ENCODE measurements around the gene GFRA1.

Gene GFRA1, protein sequence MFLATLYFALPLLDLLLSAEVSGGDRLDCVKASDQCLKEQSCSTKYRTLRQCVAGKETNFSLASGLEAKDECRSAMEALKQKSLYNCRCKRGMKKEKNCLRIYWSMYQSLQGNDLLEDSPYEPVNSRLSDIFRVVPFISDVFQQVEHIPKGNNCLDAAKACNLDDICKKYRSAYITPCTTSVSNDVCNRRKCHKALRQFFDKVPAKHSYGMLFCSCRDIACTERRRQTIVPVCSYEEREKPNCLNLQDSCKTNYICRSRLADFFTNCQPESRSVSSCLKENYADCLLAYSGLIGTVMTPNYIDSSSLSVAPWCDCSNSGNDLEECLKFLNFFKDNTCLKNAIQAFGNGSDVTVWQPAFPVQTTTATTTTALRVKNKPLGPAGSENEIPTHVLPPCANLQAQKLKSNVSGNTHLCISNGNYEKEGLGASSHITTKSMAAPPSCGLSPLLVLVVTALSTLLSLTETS

DNA sequence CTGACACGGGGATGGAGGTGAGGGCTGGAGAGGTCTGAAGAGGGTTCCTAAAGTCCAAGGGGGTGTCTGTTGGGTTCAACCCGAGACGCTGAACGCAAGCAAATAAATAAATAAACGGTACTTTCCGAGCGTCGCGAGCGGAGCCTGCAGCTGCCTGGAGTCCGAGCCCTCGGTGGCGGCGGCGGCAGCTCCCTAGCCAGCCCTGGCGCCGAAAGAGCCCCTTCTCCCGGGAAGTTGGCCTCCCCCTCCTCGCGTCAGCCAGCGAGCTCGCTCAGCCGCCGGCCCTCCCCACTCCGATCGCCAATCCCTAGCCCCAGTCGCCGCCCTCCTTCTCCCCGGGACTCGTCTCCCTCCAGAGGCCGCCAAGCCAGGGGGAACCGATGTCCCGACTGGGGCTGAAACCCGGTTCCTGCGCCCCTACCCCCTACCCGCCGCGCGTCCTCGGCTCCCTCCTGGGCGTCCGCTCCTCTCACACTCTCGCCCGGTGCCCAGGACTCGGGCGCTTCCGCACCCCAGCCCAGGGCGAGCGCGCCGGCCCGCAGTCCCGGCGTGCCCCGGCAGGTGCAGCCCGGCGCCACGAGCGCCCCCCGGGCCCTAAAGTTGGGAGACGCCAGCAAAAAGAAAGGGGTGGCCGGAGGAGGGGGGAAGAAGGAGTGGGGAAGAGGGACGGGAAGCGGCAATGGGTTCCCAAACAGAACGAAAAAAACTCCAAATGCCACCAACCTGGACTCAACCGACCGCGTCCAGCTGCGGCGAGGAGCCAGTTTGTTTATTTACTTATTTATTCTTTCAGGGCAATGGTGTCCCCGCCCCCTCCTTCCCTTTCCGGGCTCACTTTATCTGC, at the start of gene GFRA1:
GFRA1 (minus strand) TSS at position 767 of the 844 bp plus-strand sequence. CDS start 1,177 bp downstream, outside the sequence.
- no peak for DNase-seq (ENCODE audit: low read depth)

DNA sequence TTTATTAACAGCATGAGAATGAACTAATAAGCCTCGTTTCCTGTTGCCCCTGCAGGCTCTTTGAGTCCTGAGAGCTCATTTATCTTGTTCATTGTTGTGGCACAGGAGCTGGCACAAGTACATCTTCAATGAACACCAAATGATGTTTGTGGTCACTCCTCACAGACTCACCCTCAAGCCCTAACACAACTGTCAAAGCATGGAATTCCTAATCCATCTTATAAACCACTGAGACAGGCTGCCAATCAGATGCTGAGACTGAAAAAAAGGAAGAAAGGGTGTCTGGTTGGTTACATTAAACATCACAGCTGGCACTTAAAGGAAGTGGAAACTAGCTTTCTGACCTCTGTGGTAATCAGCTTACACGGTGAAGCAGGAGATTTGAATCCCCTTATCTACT, 43.5 kb upstream of the GFRA1 start:
- DNase-seq (ENCODE audit: low read depth) = no peak

DNA sequence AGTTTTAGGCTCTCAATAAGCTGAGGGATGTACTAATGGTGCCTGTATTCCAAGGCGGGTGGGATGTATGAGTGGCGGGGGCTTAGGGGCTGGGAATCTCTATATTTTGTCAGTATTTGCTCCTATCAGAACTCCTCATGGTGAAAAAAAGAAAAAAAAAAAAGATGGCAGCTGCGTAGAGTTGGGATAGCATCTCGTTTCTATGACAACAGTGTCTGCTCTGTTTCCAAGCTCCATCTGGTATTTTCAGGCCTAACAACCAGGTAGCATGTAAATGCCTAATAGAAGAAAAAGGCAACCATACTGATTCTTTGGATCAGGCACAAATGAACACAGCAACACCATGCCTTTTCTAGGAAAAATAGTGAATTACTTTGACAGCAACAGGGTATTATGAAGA, 39.5 kb upstream of the GFRA1 start:
- no peak for DNase-seq (ENCODE audit: low read depth)

DNA sequence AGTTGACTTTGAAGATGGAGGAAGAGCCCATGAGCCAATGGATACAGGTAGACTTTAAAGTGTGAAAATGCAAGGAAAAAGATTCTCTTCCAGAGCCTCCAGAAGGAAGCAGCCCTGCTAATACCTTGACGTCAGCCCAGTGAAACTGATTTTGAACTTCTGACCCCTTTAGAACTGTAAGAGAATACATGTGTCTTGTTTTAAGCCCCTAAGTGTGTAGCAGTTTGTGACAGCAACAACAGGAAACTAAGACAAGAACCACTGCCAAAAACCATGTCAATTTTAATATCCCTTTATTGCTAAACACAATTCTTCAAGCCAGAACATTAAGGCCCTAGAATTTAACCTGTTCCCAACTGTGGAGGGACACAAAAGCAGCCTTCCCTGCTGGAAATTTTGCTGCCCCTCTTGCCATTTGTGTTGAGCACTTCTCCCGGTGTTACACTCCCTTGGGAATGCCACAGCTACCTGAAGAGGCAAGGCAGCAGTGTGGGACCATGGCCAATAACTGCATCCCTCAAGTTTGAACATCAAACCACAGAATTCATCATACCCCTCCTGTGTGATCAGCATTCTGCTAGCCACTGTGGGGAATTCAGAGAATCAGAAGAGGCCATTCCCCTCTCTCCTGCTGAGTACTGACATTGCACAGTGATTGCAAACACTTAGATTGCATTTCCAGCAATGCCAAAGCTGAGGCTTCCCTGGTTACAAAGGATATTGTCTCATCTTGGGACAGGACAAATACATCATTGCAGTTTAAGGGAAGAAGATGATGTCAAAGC, 38.9 kb upstream of the GFRA1 start:
- peak; percentile 46 for DNase-seq (ENCODE audit: low read depth)

DNA sequence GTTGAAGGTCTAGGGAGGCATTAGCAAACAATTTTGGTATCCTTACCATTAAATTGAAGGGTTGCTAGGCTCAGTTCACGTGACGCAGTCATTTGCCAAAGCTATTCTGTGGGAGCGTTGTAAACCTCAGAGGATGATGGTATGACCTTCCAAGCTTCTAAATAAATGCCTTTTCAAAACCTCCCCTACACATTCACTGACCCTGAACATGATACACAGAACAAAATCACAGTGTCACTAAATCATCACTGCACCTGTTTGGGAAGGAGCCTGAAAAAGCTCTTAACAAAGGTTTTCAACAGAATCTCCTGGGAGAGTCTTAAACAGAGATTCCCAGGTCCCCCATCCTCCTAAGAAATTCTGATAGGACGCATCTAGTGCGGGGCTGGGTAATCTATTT, 38.0 kb upstream of the GFRA1 start:
- no peak for DNase-seq (ENCODE audit: low read depth)

DNA sequence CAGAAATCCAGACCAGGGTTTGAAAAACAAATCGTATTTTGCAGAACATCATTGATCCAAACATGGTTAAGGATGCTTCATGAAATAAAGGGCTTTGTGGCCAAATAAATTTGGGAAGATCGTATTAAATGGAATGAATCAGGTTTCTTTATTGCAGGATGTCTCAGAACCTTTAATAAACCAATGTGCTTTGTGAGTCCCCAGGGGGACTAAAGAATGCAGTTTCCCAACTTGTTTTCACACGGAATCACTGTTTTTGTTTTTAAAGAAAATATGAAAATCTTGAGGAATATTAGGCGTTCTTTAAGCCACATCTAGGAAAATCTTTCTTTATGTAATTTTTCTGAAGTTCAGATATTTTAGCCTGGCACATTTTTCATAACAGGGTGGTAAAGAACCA, 34.4 kb upstream of the GFRA1 start:
- DNase-seq (ENCODE audit: low read depth) = peak; percentile 56

DNA sequence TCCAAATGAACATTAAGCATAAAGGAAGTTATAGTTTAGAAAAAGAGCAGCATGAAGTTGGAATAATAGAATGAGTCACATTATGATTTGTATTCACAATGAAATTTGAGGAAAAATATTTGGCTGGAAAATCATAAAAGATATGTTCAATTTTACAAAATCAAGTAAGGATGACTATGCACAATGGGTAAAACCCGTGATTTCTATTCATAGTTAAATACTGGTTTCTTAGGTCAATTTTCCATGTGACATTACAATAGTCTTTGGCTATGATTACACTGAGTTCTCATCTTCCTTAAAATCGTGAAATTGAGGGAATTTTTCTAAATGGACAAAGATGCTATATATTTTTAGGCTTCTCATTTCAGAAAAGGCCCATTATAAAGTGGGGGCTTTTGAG, 33.8 kb upstream of the GFRA1 start:
- DNase-seq (ENCODE audit: low read depth) = peak; percentile 65

DNA sequence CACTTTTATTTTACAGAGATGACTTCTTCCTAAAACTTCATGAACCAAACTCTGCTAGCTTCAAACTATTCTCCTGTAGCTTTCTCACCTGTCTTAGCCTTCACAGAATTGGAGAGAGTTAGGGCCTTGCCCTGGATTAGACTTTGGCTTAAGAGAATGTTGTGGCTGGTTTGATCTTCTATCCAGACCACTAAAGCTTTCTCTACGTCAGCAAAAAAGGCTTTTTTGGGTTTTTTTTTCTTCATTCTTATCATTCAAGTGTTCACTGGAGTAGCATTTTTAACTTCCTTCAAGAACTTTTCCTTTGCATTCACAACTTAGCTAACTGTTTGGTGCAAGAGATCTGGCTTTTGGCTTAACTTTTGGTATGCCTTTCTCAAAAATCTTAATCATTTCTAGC, 31.9 kb upstream of the GFRA1 start:
- DNase-seq (ENCODE audit: low read depth) = no peak

DNA sequence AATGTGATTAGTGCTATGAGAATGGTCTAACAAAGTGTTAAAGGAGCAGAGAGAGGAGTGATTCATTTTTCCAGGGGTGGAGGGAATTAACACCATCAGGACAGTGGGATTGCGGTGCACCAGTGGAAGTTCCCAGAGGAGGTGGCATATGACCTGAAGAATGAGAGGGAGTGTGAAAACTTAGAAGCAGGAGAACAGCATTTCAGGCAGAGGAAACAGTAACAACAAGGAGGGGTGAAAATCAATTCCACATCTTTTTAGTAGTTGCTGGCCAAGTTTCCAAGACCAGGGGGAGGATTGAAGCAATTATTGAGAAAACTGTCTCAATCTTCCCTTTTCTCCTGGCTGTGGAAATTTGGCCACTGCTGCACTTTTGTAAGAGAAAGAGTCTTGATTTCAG, 27.5 kb upstream of the GFRA1 start:
- DNase-seq (ENCODE audit: low read depth) = peak; percentile 78

DNA sequence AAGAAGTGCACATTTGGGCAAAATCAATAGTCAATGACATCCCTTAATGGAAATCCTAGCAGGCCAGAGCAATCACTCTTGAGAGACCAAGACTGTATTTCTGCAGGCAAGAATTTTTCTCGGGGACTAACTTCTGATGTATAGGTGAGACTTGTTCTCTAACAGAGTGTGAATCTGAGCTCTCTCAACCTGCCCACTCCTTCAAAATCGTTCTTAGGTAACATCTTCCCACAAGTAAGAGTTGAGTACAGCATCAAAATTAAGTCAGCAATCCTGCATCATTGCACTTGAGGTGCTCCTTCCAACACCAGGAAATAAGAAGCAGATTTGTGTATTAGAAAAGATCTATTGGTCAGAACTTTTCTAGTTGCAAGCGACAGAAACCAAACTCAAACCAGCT, 25.6 kb upstream of the GFRA1 start:
- DNase-seq (ENCODE audit: low read depth) = no peak

DNA sequence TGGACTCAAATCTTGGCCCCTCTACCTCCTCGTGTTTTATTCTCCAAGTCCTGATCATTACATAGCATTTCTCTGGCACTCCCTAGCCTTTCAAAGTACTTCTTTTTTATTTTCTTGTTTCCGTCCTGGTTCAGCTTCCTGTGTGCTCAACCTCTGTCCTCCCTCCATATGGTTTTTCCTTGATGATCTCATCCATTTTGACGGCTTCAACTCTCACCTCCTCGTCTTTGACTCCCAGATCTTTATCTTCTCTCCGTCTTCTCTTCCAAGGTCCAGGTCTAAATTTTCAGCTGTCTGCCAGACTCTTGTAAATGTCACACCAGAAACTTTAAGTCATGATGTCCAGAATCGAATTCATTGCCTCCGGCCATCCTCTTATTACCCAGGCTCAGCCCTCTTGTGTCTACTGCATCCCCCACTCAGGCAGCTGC, 23.3 kb upstream of the GFRA1 start:
- DNase-seq (ENCODE audit: low read depth) = no peak

DNA sequence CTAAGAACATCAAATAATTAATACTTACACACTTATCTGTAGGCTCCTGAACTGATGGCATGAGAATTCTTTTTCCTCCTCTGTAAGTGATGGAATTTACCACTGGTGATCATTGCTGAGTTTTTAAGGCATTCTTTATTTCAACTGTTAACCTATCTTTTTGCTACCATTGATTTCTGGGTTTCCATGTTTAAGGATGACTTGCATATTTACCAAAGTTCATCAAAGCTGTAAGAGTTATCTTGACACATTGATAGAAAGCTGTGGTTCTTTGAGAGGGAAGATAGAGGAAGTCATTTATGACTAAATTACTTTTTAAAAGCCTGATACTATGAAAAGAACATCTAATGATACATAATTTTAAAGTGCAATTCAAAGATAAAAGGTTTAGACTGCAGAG, 19.5 kb upstream of the GFRA1 start:
- DNase-seq (ENCODE audit: low read depth) = no peak

DNA sequence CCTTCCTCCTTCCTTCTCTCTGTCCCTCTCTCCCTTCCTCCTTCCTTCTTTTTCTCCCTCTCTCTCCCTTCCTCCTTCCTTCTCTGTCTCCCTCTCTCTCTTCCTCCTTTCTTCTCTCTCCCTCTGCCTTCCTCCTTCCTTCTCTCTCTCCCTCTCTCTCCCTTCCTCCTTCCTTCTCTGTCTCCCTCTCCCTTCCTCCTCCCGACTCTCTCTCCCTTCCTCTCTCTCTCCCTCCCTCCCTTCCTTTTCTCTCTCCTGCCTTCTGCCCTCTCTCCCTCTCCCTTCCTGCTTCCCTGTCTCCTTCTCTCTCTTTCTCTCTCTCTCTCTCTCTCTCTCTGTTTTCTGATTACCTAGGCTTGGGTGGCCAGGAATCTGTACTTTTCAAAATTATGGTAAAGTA, 16.6 kb upstream of the GFRA1 start:
- no peak for DNase-seq (ENCODE audit: low read depth)

DNA sequence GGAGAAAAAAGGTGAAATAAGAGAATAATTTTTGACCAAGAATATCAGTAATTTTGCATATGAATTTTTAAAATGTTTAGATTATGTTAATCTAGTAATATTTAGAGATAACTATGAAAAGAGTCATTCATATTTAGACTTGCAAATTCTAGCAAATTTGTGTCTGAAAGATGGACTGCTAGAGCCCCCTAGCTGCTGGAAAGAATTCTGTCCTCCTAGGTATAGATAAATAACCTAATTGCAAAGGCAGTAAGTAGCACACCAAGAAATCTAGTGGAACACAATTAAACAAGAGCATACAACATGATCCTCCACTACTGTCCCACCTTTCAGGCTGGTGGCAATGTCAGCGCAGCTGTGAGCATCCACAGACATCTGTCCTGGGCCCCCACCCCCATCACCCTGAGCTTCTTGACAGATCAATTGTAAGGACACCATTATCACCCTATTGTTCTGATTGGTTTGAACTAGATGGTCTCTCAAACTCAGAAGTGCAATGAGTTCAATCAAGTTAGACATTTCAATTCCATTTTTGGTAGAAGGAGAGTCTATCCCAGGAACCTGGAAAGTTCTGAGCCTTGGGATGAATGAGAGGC, 15.0 kb upstream of the GFRA1 start:
- DNase-seq (ENCODE audit: low read depth) = peak; percentile 33

DNA sequence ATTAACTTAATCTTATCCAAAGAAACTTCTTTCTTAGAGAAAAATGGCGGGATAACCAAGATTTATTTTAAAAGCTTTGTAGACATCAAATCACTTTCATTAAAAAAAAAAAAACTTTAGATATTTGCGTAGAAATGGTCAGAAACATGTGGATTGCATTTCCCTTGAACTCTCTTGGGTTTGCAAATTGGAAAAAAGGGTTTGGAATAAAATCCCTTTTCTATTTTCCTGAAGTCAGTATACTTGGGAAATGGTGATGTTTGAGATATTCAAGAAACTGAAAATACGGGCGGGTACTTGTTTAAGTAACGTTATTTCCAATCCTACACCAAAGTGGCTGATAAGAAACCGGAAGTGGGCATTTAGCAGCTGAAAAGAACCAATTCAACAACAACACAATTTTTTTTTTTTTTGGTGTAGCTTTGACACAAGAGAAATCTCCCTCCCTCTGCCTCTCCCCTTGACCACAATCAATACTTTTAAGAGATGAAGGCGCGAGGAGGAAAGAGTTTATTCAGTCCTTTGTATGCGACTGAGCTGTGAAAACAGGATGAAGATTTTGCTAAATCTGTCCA, 13.7 kb upstream of the GFRA1 start:
- no peak for DNase-seq (ENCODE audit: low read depth)

DNA sequence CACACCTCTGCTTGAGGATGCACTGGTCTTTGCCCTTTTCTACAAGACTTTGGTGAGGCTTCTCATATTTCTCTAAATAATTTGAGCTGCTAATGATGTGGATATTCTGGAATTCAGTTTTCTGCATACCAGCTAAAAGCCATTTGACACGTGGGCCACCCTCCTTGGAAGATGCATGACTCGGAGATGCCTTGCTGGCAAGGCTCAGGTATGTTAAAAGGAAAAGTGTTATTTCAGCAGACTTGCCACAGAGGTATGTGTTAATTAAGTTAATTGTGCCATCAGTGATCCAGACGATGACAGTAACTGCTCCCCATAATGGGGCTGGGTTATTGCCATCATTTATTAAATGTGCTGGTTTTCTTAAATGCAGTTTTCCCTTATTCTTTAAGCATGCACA, 8.8 kb upstream of the GFRA1 start:
- DNase-seq (ENCODE audit: low read depth) = no peak

DNA sequence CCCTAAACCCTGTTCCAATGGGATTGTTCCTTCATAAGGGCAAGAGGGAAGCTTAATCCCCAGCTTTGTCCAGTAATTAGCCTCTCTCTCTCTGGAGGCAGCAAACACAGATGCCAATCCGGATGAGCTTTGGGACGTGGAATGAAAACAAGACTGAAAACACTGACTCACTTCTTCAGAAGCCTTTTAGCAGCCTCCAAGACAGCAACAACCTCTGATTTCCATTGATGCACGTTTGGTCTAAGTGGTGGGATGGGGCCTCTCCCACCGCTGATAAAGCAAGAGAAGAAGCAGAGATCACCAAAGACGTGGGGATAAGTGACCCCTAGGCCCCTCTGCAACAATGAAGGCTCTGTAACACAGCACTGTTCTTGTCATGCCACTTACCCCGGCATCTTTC, 5.8 kb upstream of the GFRA1 start:
- peak; percentile 35 for DNase-seq (ENCODE audit: low read depth)

DNA sequence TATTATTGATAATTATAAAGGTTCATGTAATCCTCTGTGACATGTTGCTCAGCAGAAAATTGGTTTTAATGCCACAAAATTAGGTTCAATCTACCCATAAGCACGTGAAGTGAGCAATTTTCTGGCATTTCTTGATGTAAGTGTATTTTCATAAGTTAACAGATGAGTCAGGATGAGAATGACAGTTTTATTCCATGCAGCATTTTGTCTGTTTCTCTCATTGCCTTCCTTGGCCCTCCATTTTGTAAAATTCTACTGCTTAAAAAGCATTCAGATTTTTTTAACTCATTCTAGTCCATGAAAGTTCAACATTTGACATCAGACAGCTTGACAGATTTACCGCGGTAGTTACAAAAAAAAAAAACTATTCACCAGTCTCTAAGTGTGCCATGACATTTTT, 4.0 kb upstream of the GFRA1 start:
- no peak for DNase-seq (ENCODE audit: low read depth)

DNA sequence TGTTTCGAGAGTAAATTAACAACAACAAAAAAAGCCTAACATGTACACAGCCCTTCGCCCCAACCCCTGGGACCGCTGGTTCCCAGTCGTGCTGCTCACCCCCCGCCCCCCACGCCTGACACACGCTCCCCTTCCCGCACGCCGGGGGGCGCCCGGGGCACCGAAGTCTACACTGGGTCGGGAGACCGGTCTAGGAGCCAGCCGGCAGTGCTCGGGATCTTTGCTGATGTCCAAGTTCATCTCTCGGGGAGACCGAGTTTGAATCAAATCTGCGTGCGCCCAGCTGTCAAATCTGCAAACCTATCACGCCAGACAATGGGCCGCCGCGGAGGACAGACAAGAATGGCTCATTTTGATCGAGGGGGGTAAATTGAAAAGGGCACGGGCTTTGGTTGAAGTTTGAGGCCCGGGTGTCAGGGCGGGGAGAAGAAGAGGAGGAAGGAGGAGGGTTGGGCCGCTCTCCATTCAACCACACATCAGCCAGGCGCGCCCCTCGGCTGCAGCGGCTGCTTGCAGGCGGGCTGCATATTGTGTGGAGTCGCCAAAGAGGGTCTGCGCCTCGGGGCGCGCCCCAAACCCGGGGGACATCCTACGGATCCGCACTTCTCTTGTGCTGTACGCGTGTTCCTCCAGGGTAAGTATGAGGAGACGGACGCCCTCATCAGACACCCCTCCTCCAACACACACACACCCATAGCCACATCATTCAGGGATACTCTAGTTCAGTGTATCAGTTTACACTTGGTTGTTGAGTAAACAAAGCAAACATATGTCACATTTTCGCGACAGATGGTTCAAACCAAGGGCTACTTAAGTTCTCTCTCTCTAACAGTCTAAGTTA, 1.3 kb upstream of the GFRA1 start:
- DNase-seq (ENCODE audit: low read depth) = no peak

DNA sequence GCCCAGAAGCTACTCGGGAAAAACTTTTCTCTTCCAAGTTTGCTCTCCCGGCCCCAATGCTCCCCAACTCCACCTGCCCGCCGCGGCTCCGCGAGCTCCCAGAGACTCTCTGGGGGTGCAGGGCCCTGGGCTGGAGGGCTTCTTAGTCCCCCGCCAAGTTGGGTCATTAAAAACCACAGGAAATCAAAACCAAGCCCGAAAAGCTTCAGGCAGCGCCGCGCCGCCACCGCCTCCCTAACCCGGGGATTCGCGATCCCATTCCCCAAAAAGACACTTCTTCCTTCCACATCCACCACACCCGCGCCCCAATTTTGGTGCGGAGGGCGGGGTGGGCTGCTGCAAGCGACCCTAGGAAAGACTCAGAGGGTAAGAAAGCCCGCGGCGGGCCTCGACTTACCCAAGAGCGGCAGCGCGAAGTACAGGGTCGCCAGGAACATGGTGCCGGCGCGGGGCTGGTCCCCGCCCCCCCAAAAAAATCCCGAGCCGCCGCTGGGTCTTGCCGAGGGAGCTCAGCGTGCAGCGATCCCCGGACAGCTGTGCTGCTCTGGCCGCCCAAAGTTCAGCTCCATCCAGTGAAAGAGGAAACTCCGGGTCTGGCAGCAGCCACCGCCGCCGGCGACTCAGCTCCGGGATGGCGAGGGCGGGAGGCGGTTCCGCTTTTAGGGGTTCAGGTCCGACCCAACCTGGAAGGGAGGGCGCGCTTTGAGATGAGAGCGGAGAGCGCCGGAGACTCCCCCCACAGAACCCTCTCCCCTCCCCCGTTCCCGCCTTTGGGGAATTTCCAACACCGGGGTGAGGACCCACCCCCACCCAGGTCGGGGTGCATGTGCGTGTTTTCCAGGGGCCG, 1.2 kb downstream of the GFRA1 start:
- no peak for DNase-seq (ENCODE audit: low read depth)

All from stromal cell of bone marrow (primary cell).